ENCODE data around the gene PNO1.
"Not testable (repeated sequence)": the region's sequence is repeated elsewhere in the genome, so short reads cannot be mapped to it uniquely, and the experiment has no call there.

The PNO1 gene

DNA sequence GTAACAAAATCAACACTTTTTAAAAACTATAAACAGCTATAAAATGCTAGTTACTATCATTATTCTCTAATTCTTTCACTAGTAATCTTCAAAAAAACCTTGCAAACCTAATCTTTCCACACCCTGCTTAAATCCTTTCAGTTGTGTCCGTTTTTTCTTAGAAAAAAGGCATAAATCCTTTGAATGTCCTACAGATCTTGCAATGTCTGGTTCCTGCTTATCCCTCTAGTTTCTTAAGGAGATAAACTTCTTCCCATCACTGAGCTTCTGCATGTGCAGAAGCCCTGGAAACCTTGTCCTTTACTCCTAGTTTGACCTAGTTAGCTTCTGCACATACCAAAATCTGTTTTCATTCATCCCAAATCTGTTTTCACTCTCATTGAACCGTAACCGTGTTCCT is 1.3 kb upstream of the PNO1 start:
- DNase-seq (ENCODE audit: low read depth in 1 of 2, low spot score in 1 of 2), result no peak

DNA sequence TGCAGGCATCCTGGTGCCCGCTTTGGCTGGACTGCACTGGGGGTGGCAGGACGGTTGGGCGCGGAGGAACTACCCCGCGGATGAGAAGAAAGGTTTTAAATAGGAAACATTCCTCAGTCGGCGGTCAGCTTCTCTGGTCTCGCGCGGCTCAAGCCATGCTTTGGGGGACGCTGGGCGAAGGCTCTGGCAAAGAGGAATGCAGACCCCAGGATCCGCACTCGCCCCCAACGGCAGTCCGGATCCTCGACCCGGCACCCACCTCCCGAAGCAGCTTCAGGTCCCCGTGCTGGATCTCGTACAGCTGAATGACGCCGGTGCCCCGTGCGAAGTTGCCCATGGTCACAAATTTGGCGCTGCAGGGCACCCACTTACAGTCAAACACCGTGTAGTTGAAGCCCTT is 686 bp upstream of the PNO1 start:
- no peak for DNase-seq (ENCODE audit: low read depth in 1 of 2, low spot score in 1 of 2)

DNA sequence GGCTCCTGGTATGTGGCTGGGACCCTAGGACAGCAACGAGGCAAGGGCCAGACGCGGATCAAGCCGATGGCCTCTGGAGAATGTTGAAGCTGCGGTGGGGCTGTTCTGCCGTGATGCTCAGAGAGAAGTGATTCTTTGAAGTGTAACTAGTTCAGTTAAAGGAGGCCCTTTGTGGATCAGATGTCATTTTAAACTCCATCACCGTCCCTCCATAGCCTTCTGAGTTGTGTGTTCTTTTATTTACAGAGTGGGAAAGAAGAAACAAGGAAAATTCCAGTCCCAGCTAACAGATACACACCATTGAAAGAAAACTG is 403 bp downstream of the PNO1 start:
- DNase-seq (ENCODE audit: low read depth in 1 of 2, low spot score in 1 of 2), result no peak

- no peak for DNase-seq (ENCODE audit: low read depth in 1 of 2, low spot score in 1 of 2)
These were observed 6.0 kb downstream of the PNO1 start for GRCh38 chr2:68163641-68164040.

DNA sequence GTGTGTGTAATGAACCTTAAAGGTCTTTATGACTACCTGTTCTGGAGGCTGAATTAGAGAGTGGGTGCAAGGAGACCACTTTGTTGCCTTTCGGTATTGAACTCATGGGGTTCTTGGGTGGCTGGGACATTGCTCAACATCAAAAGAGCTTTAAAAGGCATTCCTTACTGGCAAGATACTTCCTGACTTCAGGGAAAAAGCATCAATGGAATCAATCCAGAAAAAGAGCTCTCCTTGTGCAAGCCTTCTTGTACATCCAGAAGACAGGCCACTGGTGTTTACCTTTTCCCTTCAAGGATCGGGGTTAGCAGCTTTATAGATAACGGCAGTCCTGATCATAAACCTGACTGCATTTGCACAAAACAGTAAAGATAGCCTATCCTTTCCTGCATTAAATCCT is 9.5 kb downstream of the PNO1 start:
- DNase-seq (ENCODE audit: low read depth in 1 of 2, low spot score in 1 of 2), result no peak

DNA sequence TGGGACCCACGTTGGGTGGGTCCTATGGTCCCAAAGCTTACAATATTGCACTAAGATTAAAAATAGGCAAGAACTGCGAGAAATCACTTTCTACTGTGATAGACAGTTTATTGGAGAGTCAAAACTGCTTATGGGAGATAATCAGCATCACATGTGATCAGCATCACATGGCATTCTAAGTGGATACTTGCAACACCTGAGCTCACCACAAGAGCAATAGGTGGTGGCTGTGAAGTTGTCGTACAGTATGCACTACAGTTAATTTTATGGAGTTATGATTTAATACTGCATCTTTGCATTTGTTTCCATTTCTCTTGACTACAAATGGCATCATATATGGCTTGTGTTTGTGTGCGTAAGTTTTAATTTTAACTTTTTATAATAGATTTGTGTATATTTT is 11.6 kb downstream of the PNO1 start:
- no peak for DNase-seq (ENCODE audit: low read depth in 1 of 2, low spot score in 1 of 2)

DNA sequence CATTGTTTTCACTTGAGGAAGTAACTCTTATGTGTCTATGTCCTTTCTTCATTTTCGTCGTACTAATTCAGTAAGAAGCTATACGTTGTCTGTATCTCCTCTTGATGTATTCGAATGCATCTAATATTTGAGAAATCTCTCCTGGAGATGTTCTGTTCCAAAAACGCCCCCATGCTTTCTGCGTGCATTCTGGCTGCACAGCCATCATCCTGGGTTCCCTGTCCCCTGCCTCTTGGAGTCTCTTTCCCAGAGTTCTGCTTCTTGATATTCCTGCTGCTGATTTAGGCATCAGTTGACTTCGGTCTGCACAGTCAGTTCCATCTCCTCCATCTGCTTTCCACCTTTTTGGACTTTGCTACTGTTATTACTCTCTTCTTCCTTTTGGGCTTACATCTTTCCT is 13.5 kb downstream of the PNO1 start:
- DNase-seq (ENCODE audit: low read depth in 1 of 2, low spot score in 1 of 2), result no peak

DNA sequence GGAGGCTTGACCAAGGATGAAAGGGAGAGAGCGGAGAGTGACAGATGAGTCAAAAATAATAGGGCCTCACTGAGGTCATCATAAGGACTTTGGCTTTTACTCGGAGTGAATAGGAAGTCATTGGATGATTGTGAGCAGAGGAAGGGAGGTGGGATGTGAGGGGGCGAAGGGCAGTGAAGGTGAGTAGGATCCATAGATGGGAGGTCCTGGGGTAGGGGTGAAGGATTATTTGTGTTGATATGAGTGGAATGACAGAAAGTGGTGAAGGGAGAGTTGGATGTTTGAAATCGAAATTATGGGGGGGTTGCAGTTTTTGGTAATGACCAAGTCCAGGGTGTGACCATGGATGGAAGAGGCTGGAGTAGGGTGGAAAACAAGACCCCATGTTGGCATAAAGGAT is 14.0 kb downstream of the PNO1 start:
- no peak for DNase-seq (ENCODE audit: low read depth in 1 of 2, low spot score in 1 of 2)

DNA sequence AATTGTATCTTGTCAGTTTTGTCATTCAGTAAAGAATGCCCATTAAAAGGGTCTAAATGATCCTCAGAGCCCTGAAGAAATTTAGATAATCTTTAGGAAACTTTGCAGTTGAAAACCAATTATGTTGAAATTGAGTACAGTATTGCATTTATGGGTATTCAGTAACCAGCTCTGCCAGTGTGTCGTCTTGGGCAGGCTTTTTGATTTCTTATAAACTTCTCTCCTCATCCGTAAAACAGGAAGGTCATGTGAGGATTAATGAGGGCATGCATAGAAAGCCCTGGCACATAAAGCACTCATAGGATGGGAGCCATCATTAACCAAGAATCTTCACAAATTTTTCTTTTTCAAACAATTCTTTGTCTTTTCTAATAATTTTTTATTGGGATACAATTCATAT is 14.8 kb downstream of the PNO1 start:
- no peak for DNase-seq (ENCODE audit: low read depth in 1 of 2, low spot score in 1 of 2)

DNA sequence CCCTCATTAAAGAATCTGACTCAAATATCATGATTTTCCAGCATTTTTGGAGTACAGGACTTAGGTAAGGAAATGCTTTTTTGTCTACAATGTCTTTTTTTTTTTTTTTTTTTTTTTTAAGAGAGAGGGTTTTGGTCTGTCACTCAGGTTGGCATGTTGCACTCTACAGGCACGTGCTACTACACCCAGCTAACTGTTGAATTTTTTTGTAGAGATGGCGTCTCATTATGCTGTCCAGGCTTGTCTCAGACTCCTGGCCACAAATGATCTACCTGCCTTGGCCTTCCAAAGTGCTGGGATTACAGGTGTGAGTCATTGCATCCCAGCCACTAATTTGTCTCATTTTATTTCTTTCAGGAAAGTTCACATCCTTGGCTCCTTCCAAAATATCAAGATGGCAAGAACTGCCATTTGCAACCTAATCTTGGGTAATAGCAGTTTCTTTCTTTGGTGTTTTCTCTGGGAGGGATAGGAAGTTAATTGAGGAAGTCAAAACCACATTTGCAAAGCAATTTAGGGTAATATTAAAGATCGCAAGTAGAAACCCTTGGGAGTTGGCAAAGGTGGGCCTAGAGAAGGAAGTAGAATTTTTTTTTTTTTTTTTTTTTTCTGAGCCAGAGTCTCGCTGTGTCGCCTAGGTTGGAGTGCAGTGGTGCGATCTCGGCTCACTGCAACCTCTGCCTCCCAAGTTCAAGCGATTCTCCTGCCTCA is 15.5 kb downstream of the PNO1 start:
- DNase-seq (ENCODE audit: low read depth in 1 of 2, low spot score in 1 of 2), result no peak

- DNase-seq (ENCODE audit: low read depth in 1 of 2, low spot score in 1 of 2), result not testable (repeated sequence)
These were observed 17.5 kb downstream of the PNO1 start for GRCh38 chr2:68175210-68175609.

DNA sequence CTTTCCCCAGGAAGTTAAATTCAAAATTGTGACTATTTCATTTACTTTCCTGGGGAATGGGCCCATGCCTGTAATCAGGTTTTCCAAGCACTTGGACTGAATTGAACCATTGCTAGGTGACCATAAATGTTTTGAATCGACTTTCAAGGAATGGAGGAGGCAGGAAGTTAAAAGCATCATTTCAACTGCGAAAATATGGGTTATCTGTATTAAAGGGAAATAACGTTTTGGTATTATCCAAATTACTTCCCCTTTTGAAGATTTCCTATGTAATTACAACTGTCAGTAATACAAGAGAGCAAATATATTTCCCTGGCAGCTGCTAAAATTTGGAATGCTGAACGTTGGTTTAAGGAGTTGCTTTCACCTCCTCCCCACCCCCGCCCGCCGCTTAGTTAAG is 19.0 kb downstream of the PNO1 start:
- no peak for DNase-seq (ENCODE audit: low read depth in 1 of 2, low spot score in 1 of 2)

- DNase-seq (ENCODE audit: low read depth in 1 of 2, low spot score in 1 of 2), result no peak
These were observed 19.9 kb downstream of the PNO1 start for GRCh38 chr2:68177541-68177940.

GRCh38 chr2:68178432-68178831 is 20.7 kb downstream of the PNO1 start:
- DNase-seq (ENCODE audit: low read depth in 1 of 2, low spot score in 1 of 2), result no peak

DNA sequence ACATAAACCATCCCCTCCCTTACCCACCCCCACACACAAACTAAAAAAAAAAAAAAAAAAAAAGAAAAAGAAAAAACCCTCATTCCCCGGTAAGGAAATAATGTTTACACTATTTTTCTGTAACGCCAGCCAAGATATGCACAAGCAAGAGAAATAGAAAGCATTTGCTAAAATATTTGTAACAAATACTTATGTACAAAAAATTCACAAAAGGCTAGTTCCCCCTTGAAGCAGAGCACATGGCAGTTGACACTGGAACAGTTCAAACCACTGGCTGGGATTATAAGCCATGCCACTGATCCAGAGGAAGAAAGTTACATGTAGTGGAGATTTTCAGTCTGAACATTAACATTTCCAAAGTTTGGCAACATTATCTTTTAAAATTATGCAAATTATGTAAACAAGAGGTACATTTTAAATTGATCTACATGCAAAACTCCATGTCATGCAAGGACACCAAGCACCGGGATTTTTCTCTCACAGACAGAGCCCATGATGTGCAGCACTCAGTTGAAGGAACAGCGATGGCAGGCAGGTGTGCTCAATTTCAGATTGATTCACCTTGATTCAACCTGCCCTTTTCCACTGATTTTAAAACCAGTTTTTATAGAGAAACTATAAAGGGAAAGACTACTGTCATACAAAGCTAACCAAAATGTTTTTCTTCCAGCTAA is 21.4 kb downstream of the PNO1 start:
- no peak for DNase-seq (ENCODE audit: low read depth in 1 of 2, low spot score in 1 of 2)

DNA sequence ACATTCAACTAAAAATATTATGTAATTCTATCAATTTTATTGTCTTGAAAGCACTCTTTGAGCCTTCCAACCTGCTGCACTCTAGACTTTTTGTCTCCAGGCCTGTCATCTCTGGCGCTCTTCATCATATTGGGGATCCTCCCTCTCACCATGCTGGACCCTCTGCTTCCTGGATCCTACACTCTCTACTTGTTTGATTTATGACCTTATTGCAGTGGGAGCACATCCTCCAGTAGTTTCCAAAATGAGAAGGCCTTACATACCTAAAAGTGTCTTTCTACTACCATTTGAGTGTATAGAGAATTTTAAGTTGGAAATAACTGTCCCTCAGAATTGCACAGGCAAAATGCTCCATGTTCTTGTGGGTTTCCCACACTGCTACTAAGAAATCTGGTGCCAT is 25.2 kb downstream of the PNO1 start:
- no peak for DNase-seq (ENCODE audit: low read depth in 1 of 2, low spot score in 1 of 2)

DNA sequence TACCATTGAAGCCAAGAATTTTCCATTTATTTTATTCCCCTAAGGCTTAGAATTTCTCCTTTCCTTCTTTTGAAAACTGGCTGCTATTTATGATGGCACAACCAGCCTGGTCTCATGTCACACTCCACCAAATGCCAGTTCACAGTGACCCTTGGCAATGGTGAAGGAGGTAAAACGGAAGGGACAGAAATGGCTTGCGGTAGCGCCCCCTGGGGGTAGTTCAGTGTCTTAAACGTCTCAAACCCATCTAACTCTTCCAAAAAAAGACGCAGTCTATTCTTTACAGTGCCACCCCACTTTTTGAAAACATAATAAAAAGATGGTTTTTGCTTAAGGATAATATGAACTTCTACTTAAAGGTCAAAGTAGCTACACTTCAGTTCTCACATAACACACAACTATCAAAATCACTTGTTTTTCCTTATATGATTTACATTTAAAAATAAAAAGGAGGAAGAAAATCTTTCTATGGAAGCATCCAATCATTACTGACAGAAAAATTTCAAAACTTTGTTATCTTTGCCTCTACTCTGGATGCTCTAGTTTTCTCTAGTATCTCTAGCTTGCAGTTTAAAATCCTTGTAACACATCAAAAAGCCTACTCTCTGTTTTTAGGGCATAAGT is 28.0 kb downstream of the PNO1 start:
- DNase-seq (ENCODE audit: low read depth in 1 of 2, low spot score in 1 of 2), result peak; percentile 22 to 27

GRCh38 chr2:68187329-68187728 is 29.6 kb downstream of the PNO1 start:
- no peak for DNase-seq (ENCODE audit: low read depth in 1 of 2, low spot score in 1 of 2)

DNA sequence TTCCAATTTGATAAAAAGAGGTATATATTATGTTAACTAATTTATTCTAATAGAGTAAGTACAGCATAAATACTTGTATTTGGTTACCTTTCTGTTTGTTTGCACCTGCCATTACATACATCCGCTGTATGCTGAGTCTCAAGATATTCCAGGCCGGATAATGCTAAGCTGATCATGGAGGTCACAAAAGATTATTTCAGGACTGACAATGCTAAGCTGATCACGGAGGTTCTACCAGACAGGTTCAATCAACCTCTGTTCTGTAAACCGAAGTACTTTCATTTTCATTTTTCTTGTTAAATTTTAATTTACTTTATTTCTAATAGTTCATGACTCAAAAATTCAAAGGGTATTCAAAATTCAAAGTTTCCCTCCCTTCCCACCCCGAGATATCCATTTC is 31.1 kb downstream of the PNO1 start:
- no peak for DNase-seq (ENCODE audit: low read depth in 1 of 2, low spot score in 1 of 2)

DNA sequence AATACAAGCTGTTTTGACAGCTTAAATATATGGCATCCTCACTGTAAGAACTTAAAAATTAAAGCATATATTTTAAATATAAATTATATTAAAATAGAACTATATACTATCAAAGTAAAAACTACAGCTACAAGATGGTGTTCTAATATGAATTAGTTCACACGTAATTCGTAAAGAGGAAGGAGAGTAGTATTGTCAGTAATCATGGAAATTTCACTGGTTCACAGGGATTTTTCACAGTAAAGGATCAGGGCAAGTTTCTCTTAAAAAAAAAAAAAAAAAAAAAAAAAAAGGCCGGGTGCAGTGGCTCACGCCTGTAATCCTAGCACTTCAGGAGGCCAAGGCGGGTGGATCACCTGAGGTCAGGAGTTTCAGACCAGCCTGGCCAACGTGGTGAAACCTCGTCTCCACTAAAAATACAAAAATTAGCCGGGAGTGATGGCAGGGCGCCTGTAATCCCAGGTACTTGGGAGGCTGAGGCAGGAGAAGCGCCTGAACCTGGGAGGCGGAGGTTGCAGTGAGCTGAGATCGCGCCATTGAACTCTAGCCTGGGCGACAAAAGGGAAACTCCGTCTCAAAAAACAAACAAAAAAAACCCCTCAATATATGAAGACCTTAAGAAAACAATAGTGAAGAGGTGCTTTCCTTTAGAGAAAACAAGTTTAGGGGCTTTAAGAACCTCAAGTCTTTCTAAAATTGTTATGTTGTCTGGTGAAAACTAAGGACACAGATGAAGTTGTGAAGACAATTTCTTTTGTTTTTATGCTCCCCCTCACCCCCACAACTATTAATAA is 32.5 kb downstream of the PNO1 start:
- no peak for DNase-seq (ENCODE audit: low read depth in 1 of 2, low spot score in 1 of 2)

DNA sequence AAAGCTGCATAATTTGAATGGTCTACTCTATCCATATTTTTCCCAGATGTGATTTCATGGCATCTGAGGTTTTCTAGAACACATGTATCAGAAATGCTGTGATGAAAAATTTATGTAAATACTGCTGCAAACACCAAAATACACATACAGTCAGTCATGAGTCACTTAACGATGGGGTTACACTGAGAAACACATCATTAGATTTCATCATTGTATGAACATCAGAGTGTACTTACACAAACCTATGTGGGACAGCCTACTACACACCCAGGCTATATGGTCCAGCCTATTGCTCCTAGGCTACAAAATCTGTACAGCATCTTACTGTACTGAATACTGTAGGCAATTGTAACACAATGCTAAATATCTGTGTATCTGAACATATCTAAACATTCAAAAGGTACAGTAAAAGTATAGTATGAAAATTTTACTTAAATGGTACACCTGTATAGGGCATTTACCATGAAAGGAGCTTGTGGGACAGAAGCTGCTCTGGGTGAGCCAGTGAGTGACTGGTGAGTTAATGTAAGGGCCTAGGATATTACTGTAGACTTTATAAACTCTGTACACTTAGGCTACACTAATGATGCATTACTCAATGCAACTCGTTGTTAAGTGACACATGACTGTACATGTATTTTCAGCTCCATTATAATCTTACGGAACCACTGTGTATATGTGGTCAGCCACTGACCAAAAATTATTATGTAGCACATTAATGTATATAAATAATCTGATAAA is 33.5 kb downstream of the PNO1 start:
- DNase-seq (ENCODE audit: low read depth in 1 of 2, low spot score in 1 of 2), result no peak
